Nephron (organoid): ENCODE measurements around the gene SULT1B1.
A peak's percentile ranks its signal among the peaks of the same experiment; 100 is the strongest.

Experiments used
- H3K27ac Mint-ChIP-seq, 3 experiments: 2 replicates each; pipeline ENCODE4 v1.8.0; 2020; ENCODE audit warnings: mixed read lengths in 3 of 3, mild to moderate bottlenecking in 2 of 3, moderate library complexity in 1 of 3
- H3K27me3 Mint-ChIP-seq: 2 replicates; pipeline ENCODE4 v1.8.0; 2021; ENCODE audit warnings: low read depth, mild to moderate bottlenecking, moderate library complexity, mixed read lengths
- H3K36me3 Mint-ChIP-seq: 2 replicates; pipeline ENCODE4 v1.8.0; 2020; ENCODE audit warnings: low read depth, mixed read lengths
- H3K4me1 Mint-ChIP-seq: 2 replicates; pipeline ENCODE4 v1.8.0; 2020; ENCODE audit warnings: mixed read lengths
- H3K4me3 Mint-ChIP-seq, 3 experiments: 2 replicates each; pipeline ENCODE4 v1.8.0; 2020; ENCODE audit warnings: mild to moderate bottlenecking in 3 of 3, mixed read lengths in 3 of 3, moderate library complexity in 2 of 3
- H3K9me3 Mint-ChIP-seq: 2 replicates; pipeline ENCODE4 v1.8.0; 2020; ENCODE audit warnings: mixed read lengths
- CTCF ChIP-seq, 3 experiments: fragments of 200-600 bp; sonication (generic); IDR thresholded peaks; one replicate each; pipeline ENCODE4 v1.5.0; 2021; ENCODE audit warnings: antibody characterized with exemption in 3 of 3; ENCODE audit not compliant: unreplicated experiment in 3 of 3

SULT1B1 gene

GRCh38 chr4:69759189-69759604 lies 1.2 kb downstream of the SULT1B1 start:
- Mint-ChIP-seq H3K4me3 (peak overlapping the region in 1 of 3 experiments; percentile 14), H3K4me1 (peaks cover 24% of the 10 kb centered on the region), H3K36me3 (no peaks in the 10 kb centered on the region), H3K9me3 (peaks cover 5% of the 10 kb centered on the region), H3K27ac (peak overlapping the region in 2 of 3 experiments; percentile 38 to 62), H3K27me3 (no peaks in the 10 kb centered on the region)
- TF ChIP-seq CTCF (IDR thresholded peaks at IDR 0.05; ENCODE audit: unreplicated experiment in 3 of 3): no peak

- peaks cover 2% of the 10 kb centered on the region for H3K9me3 Mint-ChIP-seq
- no peak overlapping the region for H3K27ac Mint-ChIP-seq
- peaks cover 37% of the 10 kb centered on the region for H3K4me1 Mint-ChIP-seq
- no peak overlapping the region for H3K4me3 Mint-ChIP-seq
- no peak for TF ChIP-seq CTCF (IDR thresholded peaks at IDR 0.05; ENCODE audit: unreplicated experiment in 3 of 3)
- no peaks in the 10 kb centered on the region for H3K27me3 Mint-ChIP-seq
- no peaks in the 10 kb centered on the region for H3K36me3 Mint-ChIP-seq
Measured at GRCh38 chr4:69757464-69757863, 3.0 kb downstream of the SULT1B1 start.

DNA sequence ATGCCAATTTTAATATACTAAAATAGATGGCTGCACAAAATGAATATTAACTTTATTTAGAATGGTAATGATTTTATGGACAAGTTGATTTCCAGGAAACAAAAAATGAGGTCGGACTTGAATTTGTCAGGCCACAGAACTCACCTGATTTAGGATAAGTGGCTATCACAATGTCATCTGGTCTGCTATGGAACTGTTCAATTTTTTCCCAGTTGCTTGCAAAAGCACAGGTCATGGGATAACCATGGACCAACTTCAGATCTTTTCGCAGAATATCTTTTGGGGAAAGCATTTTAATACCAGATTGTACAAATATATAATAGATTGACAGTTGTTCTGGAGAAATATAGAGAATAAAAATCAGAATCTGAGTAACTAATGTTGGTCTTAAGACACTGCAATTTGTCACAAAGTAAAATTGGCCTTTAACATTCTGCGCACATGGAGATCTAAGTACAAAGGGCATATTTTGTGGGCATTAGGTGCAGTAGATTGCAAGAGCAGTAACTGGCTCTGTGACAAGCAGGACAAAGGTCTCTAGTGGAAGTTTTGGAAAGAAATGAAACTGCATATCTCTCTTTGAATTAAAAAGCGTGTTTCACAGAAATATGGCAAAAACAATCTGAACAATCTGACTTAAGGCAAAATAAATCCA lies 5.4 kb downstream of the SULT1B1 start:
- peaks cover 2% of the 10 kb centered on the region for H3K9me3 Mint-ChIP-seq
- no peaks in the 10 kb centered on the region for H3K36me3 Mint-ChIP-seq
- peaks cover 37% of the 10 kb centered on the region for H3K4me1 Mint-ChIP-seq
- no peaks in the 10 kb centered on the region for H3K27me3 Mint-ChIP-seq
- no peak for TF ChIP-seq CTCF (IDR thresholded peaks at IDR 0.05; ENCODE audit: unreplicated experiment in 3 of 3)
- no peak overlapping the region for H3K4me3 Mint-ChIP-seq
- H3K27ac Mint-ChIP-seq: peak overlapping the region in 2 of 3 experiments; percentile 43 to 47

- no peak overlapping the region for H3K4me3 Mint-ChIP-seq
- peaks cover 2% of the 10 kb centered on the region for H3K9me3 Mint-ChIP-seq
- H3K27me3 Mint-ChIP-seq: no peaks in the 10 kb centered on the region
- no peaks in the 10 kb centered on the region for H3K36me3 Mint-ChIP-seq
- H3K27ac Mint-ChIP-seq: peak overlapping the region; percentile 29 to 62 (median 49)
- TF ChIP-seq CTCF (IDR thresholded peaks at IDR 0.05; ENCODE audit: unreplicated experiment in 3 of 3): no peak
- H3K4me1 Mint-ChIP-seq: peaks cover 28% of the 10 kb centered on the region
Measured at GRCh38 chr4:69753686-69754085, 6.7 kb downstream of the SULT1B1 start.

- Mint-ChIP-seq H3K4me1 (peaks cover 21% of the 10 kb centered on the region), H3K9me3 (peaks cover 18% of the 10 kb centered on the region), H3K4me3 (no peak overlapping the region), H3K27me3 (peaks cover 5% of the 10 kb centered on the region), H3K36me3 (no peaks in the 10 kb centered on the region), H3K27ac (no peak overlapping the region)
- no peak for TF ChIP-seq CTCF (IDR thresholded peaks at IDR 0.05; ENCODE audit: unreplicated experiment in 3 of 3)
Measured at GRCh38 chr4:69750346-69750745, 10.1 kb downstream of the SULT1B1 start.

GRCh38 chr4:69749771-69750170 lies 10.6 kb downstream of the SULT1B1 start:
- no peak overlapping the region for H3K4me3 Mint-ChIP-seq

More at GRCh38 chr4:69749771-69750170, 10.6 kb downstream of the SULT1B1 start:
- Mint-ChIP-seq H3K36me3 (no peaks in the 10 kb centered on the region), H3K4me1 (peaks cover 17% of the 10 kb centered on the region), H3K27me3 (peaks cover 5% of the 10 kb centered on the region), H3K9me3 (peaks cover 18% of the 10 kb centered on the region), H3K27ac (no peak overlapping the region)
- TF ChIP-seq CTCF (IDR thresholded peaks at IDR 0.05; ENCODE audit: unreplicated experiment in 3 of 3): no peak
